GM19452 (cell line): ENCODE data around the gene SDK2.

Source experiments
- ATAC-seq: cut with Tn5 transposase; IDR thresholded peaks from one replicate; pipeline ENCODE4 v1.9.1; 2021; ENCODE audit not compliant: unreplicated experiment

Gene SDK2

GRCh38 chr17:73430165-73430680 lies 214.0 kb downstream of the SDK2 start:
- no peak for ATAC-seq

GRCh38 chr17:73429440-73430164 lies 214.6 kb downstream of the SDK2 start:
- ATAC-seq, result peak; percentile 74

GRCh38 chr17:73427198-73427597 lies 217.0 kb downstream of the SDK2 start:
- no peak for ATAC-seq

GRCh38 chr17:73424571-73424970 lies 219.7 kb downstream of the SDK2 start:
- ATAC-seq, result no peak

GRCh38 chr17:73423806-73424205 lies 220.4 kb downstream of the SDK2 start:
- no peak for ATAC-seq

- no peak for ATAC-seq
These were observed 221.0 kb downstream of the SDK2 start for GRCh38 chr17:73423159-73423715.

- no peak for ATAC-seq
These were observed 222.1 kb downstream of the SDK2 start for GRCh38 chr17:73422121-73422520.

GRCh38 chr17:73420897-73421296 lies 223.3 kb downstream of the SDK2 start:
- ATAC-seq, result no peak

- ATAC-seq, result no peak
These were observed 224.4 kb downstream of the SDK2 start for GRCh38 chr17:73419881-73420280.

- no peak for ATAC-seq
These were observed 225.2 kb downstream of the SDK2 start for GRCh38 chr17:73419051-73419450.

GRCh38 chr17:73415782-73416181 lies 228.5 kb downstream of the SDK2 start:
- ATAC-seq, result no peak

- no peak for ATAC-seq
These were observed 229.9 kb downstream of the SDK2 start for GRCh38 chr17:73414171-73414955.

GRCh38 chr17:73412914-73413313 lies 231.3 kb downstream of the SDK2 start:
- no peak for ATAC-seq

GRCh38 chr17:73411313-73411747 lies 232.9 kb downstream of the SDK2 start:
- no peak for ATAC-seq

- no peak for ATAC-seq
These were observed 233.5 kb downstream of the SDK2 start for GRCh38 chr17:73410586-73411312.

GRCh38 chr17:73404246-73404645 lies 240.0 kb downstream of the SDK2 start:
- ATAC-seq, result no peak

GRCh38 chr17:73402466-73402865 lies 241.8 kb downstream of the SDK2 start:
- ATAC-seq, result no peak

GRCh38 chr17:73401911-73402310 lies 242.3 kb downstream of the SDK2 start:
- ATAC-seq, result no peak

- no peak for ATAC-seq
These were observed 243.2 kb downstream of the SDK2 start for GRCh38 chr17:73400915-73401545.

- ATAC-seq, result no peak
These were observed 245.2 kb downstream of the SDK2 start for GRCh38 chr17:73399056-73399455.
